Peyer's patch (tissue), 4 donors: ENCODE measurements around the gene FUT7.

Experiments used
- CTCF ChIP-seq, 6 experiments: fragments of 450-650 bp in 4 of 6; fragments of 200-600 bp in 2 of 6; sonication (generic) in 1 of 6; IDR thresholded peaks; one replicate each; pipeline ENCODE4 v1.5.1; 2017 to 2019; ENCODE audit warnings: antibody characterized with exemption in 6 of 6, mild to moderate bottlenecking in 3 of 6, moderate library complexity in 1 of 6
- POLR2A ChIP-seq, 2 donors: fragments of 450-650 bp; IDR thresholded peaks; one replicate each; pipeline ENCODE4 v1.5.1; 2017; ENCODE audit warnings: antibody characterized with exemption in 2 of 2, mild to moderate bottlenecking in 2 of 2, moderate library complexity in 2 of 2

GRCh38 chr9:137029058-137029936, 2.6 kb downstream of the FUT7 start:
- TF ChIP-seq CTCF (IDR thresholded peaks at IDR 0.05) (peak; percentile 68 to 84 (median 78)), POLR2A (IDR thresholded peaks at IDR 0.05) (no peak)
